GM12801 (cell line): ENCODE data around the gene KRTAP19-3.

Source experiments
- CTCF ChIP-seq: IDR thresholded peaks from one replicate; pipeline ENCODE4 v1.5.1; 2011; ENCODE audit warnings: control low read depth; ENCODE audit not compliant: insufficient read length; ENCODE audit errors: extremely low read depth

KRTAP19-3 gene

GRCh38 chr21:30447056-30447455 lies 44.8 kb downstream of the KRTAP19-3 start:
- TF ChIP-seq CTCF, result no peak

GRCh38 chr21:30444204-30444603 lies 47.6 kb downstream of the KRTAP19-3 start:
- TF ChIP-seq CTCF, result no peak

GRCh38 chr21:30443226-30443625 lies 48.6 kb downstream of the KRTAP19-3 start:
- no peak for TF ChIP-seq CTCF
